Nephron progenitor cell (in vitro differentiated cells): ENCODE data around the gene ZMYND19.

Experiments
- DNase-seq: peaks from one replicate; pipeline ENCODE4 v3.0.0; 2021
- H3K27ac Mint-ChIP-seq: 2 replicates; pipeline ENCODE4 v1.8.0; 2021; ENCODE audit warnings: mild to moderate bottlenecking, moderate library complexity, mixed read lengths
- H3K27me3 Mint-ChIP-seq: 2 replicates; pipeline ENCODE4 v1.8.0; 2021; ENCODE audit warnings: mild to moderate bottlenecking, low read depth, mixed read lengths; ENCODE audit not compliant: poor library complexity
- H3K36me3 Mint-ChIP-seq: 2 replicates; pipeline ENCODE4 v1.8.0; 2021; ENCODE audit warnings: low read depth, mixed read lengths
- H3K4me1 Mint-ChIP-seq: 2 replicates; pipeline ENCODE4 v1.8.0; 2021; ENCODE audit warnings: mixed read lengths
- H3K4me3 Mint-ChIP-seq: 2 replicates; pipeline ENCODE4 v1.8.0; 2021; ENCODE audit warnings: mild to moderate bottlenecking, moderate library complexity, mixed read lengths
- H3K9me3 Mint-ChIP-seq: 2 replicates; pipeline ENCODE4 v1.8.0; 2021; ENCODE audit warnings: mild to moderate bottlenecking, moderate library complexity, mixed read lengths
- CTCF ChIP-seq: fragments of 200-600 bp; sonication (generic); IDR thresholded peaks from 2 replicates; pipeline ENCODE4 v1.5.0; 2021; ENCODE audit warnings: antibody characterized with exemption

Gene ZMYND19

GRCh38 chr9:137621131-137621757 lies 30.9 kb upstream of the ZMYND19 start:
- TF ChIP-seq CTCF = peak; percentile 32
- Mint-ChIP-seq H3K36me3 (peaks cover 31% of the 10 kb centered on the region), H3K4me3 (peak overlapping the region; percentile 67), H3K27me3 (peaks cover 2% of the 10 kb centered on the region), H3K4me1 (peaks cover 40% of the 10 kb centered on the region), H3K27ac (no peak overlapping the region), H3K9me3 (peaks cover 7% of the 10 kb centered on the region)
- no peak for DNase-seq

- peaks cover 2% of the 10 kb centered on the region for H3K27me3 Mint-ChIP-seq
- DNase-seq = no peak
- peak overlapping the region; percentile 67 for H3K4me3 Mint-ChIP-seq
- peaks cover 6% of the 10 kb centered on the region for H3K9me3 Mint-ChIP-seq
- no peak overlapping the region for H3K27ac Mint-ChIP-seq
- peaks cover 29% of the 10 kb centered on the region for H3K36me3 Mint-ChIP-seq
- H3K4me1 Mint-ChIP-seq = peaks cover 40% of the 10 kb centered on the region
- TF ChIP-seq CTCF = no peak
Observed at GRCh38 chr9:137620581-137620980, 30.3 kb upstream of the ZMYND19 start.

GRCh38 chr9:137620048-137620405 lies 29.7 kb upstream of the ZMYND19 start:
- Mint-ChIP-seq H3K9me3 (peaks cover 3% of the 10 kb centered on the region), H3K4me1 (peaks cover 40% of the 10 kb centered on the region), H3K36me3 (peaks cover 23% of the 10 kb centered on the region), H3K27ac (peak overlapping the region; percentile 96), H3K4me3 (peak overlapping the region; percentile 95), H3K27me3 (peaks cover 2% of the 10 kb centered on the region)
- no peak for DNase-seq
- no peak for TF ChIP-seq CTCF

GRCh38 chr9:137619240-137620047 lies 29.1 kb upstream of the ZMYND19 start:
- Mint-ChIP-seq H3K4me3 (peak overlapping the region; percentile 95), H3K27me3 (peaks cover 2% of the 10 kb centered on the region), H3K27ac (peak overlapping the region; percentile 96), H3K4me1 (peaks cover 40% of the 10 kb centered on the region), H3K9me3 (peaks cover 3% of the 10 kb centered on the region), H3K36me3 (peaks cover 24% of the 10 kb centered on the region)
- no peak for TF ChIP-seq CTCF
- peak; percentile 44 for DNase-seq

- peak within 1 kb of the TSS; percentile 95 for H3K4me3 Mint-ChIP-seq
- peaks cover 2% of the 10 kb centered on the region for H3K27me3 Mint-ChIP-seq
- no peaks in the 10 kb centered on the region for H3K9me3 Mint-ChIP-seq
- peaks cover 19% of the 10 kb centered on the region for H3K36me3 Mint-ChIP-seq
- DNase-seq = peak; percentile 93
- H3K27ac Mint-ChIP-seq = peak within 1 kb of the TSS; percentile 96
- TF ChIP-seq CTCF = no peak
- H3K4me1 Mint-ChIP-seq = peaks cover 40% of the 10 kb centered on the region
Observed at GRCh38 chr9:137618105-137619067, 28.1 kb upstream of the ZMYND19 start, which contains the start of gene EHMT1. Gene EHMT1 (plus strand): TSS chr9:137619005. CDS start chr9:137619029, 24 bp downstream.
